Neural progenitor cell (in vitro differentiated cells): ENCODE data around the gene ZNF638. TPM values are rescaled to one million over a fixed set of nuclear protein-coding genes. Genes with fewer than 3 reads are reported as not detected.

Source experiments
- DNase-seq: peaks from one replicate; pipeline ENCODE4 v3.0.0-alpha.2; 2016; ENCODE audit warnings: low spot score
- H2AFZ ChIP-seq: fragments of 200-600 bp; sonication (generic); replicated peaks from 2 replicates; pipeline ENCODE4 v1.6.1; 2016; ENCODE audit warnings: antibody characterized with exemption
- H3F3A ChIP-seq: fragments of 200-600 bp; sonication (generic); 2 replicates; pipeline ENCODE4 v1.6.1; 2016; ENCODE audit warnings: antibody characterized with exemption, low read depth
- H3K27ac ChIP-seq: fragments of 200-600 bp; sonication (generic); 2 replicates; pipeline ENCODE4 v1.5.1; 2016; ENCODE audit warnings: mild to moderate bottlenecking
- H3K27me3 ChIP-seq: fragments of 200-600 bp; sonication (generic); 2 replicates; pipeline ENCODE4 v1.6.1; 2016; ENCODE audit warnings: mild to moderate bottlenecking, moderate library complexity
- H3K36me3 ChIP-seq: fragments of 200-600 bp; sonication (generic); 2 replicates; pipeline ENCODE4 v1.5.1; 2016
- H3K4me1 ChIP-seq: fragments of 200-600 bp; sonication (generic); 2 replicates; pipeline ENCODE4 v1.6.1; 2016; ENCODE audit warnings: mixed run types
- H3K4me2 ChIP-seq: fragments of 200-600 bp; sonication (generic); 2 replicates; pipeline ENCODE4 v1.6.1; 2016
- H3K4me3 ChIP-seq: fragments of 200-600 bp; sonication (generic); 2 replicates; pipeline ENCODE4 v1.5.1; 2016
- H3K79me2 ChIP-seq: fragments of 200-600 bp; sonication (generic); 2 replicates; pipeline ENCODE4 v1.6.1; 2016; ENCODE audit warnings: low read depth
- H3K9ac ChIP-seq: fragments of 200-600 bp; sonication (generic); 2 replicates; pipeline ENCODE4 v1.6.1; 2016
- H3K9me3 ChIP-seq: fragments of 200-600 bp; sonication (generic); 2 replicates; pipeline ENCODE4 v1.5.1; 2016; ENCODE audit warnings: low read depth
- H4K20me1 ChIP-seq: fragments of 200-600 bp; sonication (generic); 2 replicates; pipeline ENCODE4 v1.6.1; 2016; ENCODE audit warnings: low read depth
- H3K27ac Mint-ChIP-seq: 3 replicates; pipeline ENCODE4 v1.8.0; 2021; ENCODE audit warnings: mixed read lengths
- H3K27me3 Mint-ChIP-seq: 2 replicates; pipeline ENCODE4 v1.8.0; 2022; ENCODE audit warnings: low read depth, mild to moderate bottlenecking, inconsistent platforms, moderate library complexity, mixed read lengths; ENCODE audit not compliant: insufficient read depth
- H3K36me3 Mint-ChIP-seq: 3 replicates; pipeline ENCODE4 v1.8.0; 2021; ENCODE audit warnings: mixed read lengths
- H3K4me1 Mint-ChIP-seq: 3 replicates; pipeline ENCODE4 v1.8.0; 2021; ENCODE audit warnings: mixed read lengths
- H3K4me3 Mint-ChIP-seq: 3 replicates; pipeline ENCODE4 v1.8.0; 2021; ENCODE audit warnings: mild to moderate bottlenecking, moderate library complexity, mixed read lengths
- H3K9me3 Mint-ChIP-seq: 3 replicates; pipeline ENCODE4 v1.8.0; 2020; ENCODE audit warnings: mixed read lengths
- CTCF ChIP-seq: fragments of 200-600 bp; sonication (generic); IDR thresholded peaks from 2 replicates; pipeline ENCODE4 v1.5.1; 2017; ENCODE audit warnings: antibody characterized with exemption, mild to moderate bottlenecking
- EZH2 ChIP-seq: fragments of 200-600 bp; sonication (generic); IDR thresholded peaks from 2 replicates; pipeline ENCODE4 v1.6.1; 2017; ENCODE audit warnings: antibody characterized with exemption, mild to moderate bottlenecking, moderate library complexity
- EZH2phosphoT487 ChIP-seq: fragments of 200-600 bp; sonication (generic); IDR thresholded peaks from 2 replicates; pipeline ENCODE4 v1.6.1; 2017; ENCODE audit warnings: antibody characterized with exemption
- total RNA-seq: library from RNA; depleted of rRNA; stranded (reverse); fragments of >200 nt; gene quantifications from 2 replicates; pipeline ENCODE4 v1.2.3, GENCODE V29; 2015; ENCODE audit warnings: low replicate concordance

Gene ZNF638
- total RNA-seq, 1 donor from 2014 or later: 362 TPM

DNA sequence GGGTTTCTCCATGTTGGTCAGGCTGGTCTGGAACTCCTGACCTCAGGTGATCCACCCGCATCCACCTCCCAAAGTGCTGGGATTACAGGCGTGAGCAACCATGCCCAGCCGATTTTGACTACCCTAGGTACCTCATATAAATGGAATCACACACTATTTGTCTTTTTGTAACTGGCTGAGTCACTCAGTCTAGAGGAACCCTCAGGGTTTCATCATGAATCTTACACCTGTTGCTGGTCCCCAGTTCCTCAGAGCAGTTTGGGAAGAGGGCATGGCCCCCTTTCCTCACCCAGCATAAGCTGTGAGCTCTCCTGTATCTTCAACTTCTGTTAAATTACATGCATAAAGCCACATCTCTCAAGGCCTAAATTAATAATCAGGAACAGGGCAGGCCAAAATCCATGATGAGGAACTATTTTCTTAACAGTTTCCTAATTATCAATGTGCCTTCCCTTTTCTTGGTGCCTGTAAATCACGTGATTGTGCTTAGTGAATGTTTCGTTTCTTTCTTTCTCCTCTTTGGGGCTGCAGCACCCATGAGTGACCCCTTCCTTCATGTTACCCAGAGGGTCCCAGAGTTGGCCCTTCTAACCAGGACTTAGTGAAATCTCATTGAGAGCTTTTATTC is 142.6 kb downstream of the ZNF638 start:
- Histone ChIP-seq H3K9me3 (no peaks in the 10 kb centered on the region), H4K20me1 (no peaks in the 10 kb centered on the region), H3K27ac (no peak overlapping the region), H3K79me2 (no peaks in the 10 kb centered on the region), H3K4me1 (no peaks in the 10 kb centered on the region), H3K4me3 (no peak overlapping the region), H2AFZ (peak overlapping the region; percentile 2), H3K9ac (no peak overlapping the region), H3K27me3 (peaks cover 10% of the 10 kb centered on the region), H3K36me3 (no peaks in the 10 kb centered on the region), H3F3A (no peaks in the 10 kb centered on the region), H3K4me2 (no peak overlapping the region)
- H3K9me3 Mint-ChIP-seq: peaks cover 3% of the 10 kb centered on the region
- peaks cover 5% of the 10 kb centered on the region for H3K4me1 Mint-ChIP-seq
- TF ChIP-seq CTCF (no peak), EZH2phosphoT487 (no peak), EZH2 (no peak)
- no peak overlapping the region for H3K4me3 Mint-ChIP-seq
- DNase-seq: no peak
- H3K36me3 Mint-ChIP-seq: no peaks in the 10 kb centered on the region
- peaks cover 2% of the 10 kb centered on the region for H3K27me3 Mint-ChIP-seq
- H3K27ac Mint-ChIP-seq: no peak overlapping the region

GRCh38 chr2:71474744-71475397 is 143.3 kb downstream of the ZNF638 start:
- H3K27me3 ChIP-seq: peaks cover 4% of the 10 kb centered on the region
- Mint-ChIP-seq H3K27me3 (peaks cover 4% of the 10 kb centered on the region), H3K4me3 (no peak overlapping the region), H3K27ac (no peak overlapping the region), H3K9me3 (peaks cover 3% of the 10 kb centered on the region), H3K4me1 (peaks cover 5% of the 10 kb centered on the region), H3K36me3 (no peaks in the 10 kb centered on the region)
- H3K4me2 ChIP-seq: no peak overlapping the region
- no peaks in the 10 kb centered on the region for H3K4me1 ChIP-seq
- DNase-seq: no peak
- no peaks in the 10 kb centered on the region for H3K79me2 ChIP-seq
- no peaks in the 10 kb centered on the region for H4K20me1 ChIP-seq
- H3K9ac ChIP-seq: no peak overlapping the region
- no peak overlapping the region for H3K4me3 ChIP-seq
- H2AFZ ChIP-seq: peak overlapping the region; percentile 2
- H3F3A ChIP-seq: no peaks in the 10 kb centered on the region
- no peaks in the 10 kb centered on the region for H3K9me3 ChIP-seq
- no peak for TF ChIP-seq EZH2
- TF ChIP-seq EZH2phosphoT487: no peak
- no peak for TF ChIP-seq CTCF
- no peaks in the 10 kb centered on the region for H3K36me3 ChIP-seq
- H3K27ac ChIP-seq: no peak overlapping the region

DNA sequence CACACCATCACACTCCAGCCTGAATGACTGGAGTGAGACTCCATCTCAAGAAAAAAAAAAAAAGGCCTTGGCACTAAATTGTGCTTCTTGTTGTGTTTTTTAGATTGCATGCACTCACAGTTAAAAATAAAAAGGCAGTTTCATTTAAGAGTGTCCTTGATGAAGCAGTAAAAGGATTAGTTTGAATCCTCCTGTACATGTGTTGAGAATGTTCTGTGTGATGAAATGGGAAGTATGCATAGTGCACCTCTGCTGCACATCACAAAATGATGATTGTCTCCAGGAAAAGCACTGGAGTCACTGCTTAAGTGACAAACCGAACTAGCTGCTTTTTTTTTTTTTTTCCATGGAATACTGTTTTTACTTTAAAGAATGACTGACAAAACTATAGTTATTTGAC is 144.9 kb downstream of the ZNF638 start:
- Histone ChIP-seq H3K9ac (no peak overlapping the region), H4K20me1 (no peaks in the 10 kb centered on the region), H3F3A (no peaks in the 10 kb centered on the region), H3K27ac (no peak overlapping the region), H3K9me3 (no peaks in the 10 kb centered on the region), H3K79me2 (no peaks in the 10 kb centered on the region), H3K36me3 (no peaks in the 10 kb centered on the region), H3K4me1 (no peaks in the 10 kb centered on the region), H2AFZ (no peak overlapping the region), H3K4me3 (no peak overlapping the region), H3K27me3 (no peaks in the 10 kb centered on the region), H3K4me2 (no peak overlapping the region)
- no peak overlapping the region for H3K27ac Mint-ChIP-seq
- H3K4me3 Mint-ChIP-seq: no peak overlapping the region
- no peak for DNase-seq
- peaks cover 5% of the 10 kb centered on the region for H3K4me1 Mint-ChIP-seq
- no peaks in the 10 kb centered on the region for H3K36me3 Mint-ChIP-seq
- TF ChIP-seq CTCF (no peak), EZH2 (no peak), EZH2phosphoT487 (no peak)
- peaks cover 3% of the 10 kb centered on the region for H3K9me3 Mint-ChIP-seq
- peaks cover 4% of the 10 kb centered on the region for H3K27me3 Mint-ChIP-seq
